Stimulated activated naive CD4-positive, alpha-beta T cell treated with Interleukin-2 at 50 U/mL for 16 hours (primary cell): ENCODE data around the gene SPTLC3.

ENCODE experiments used
- DNase-seq: peaks from one replicate; lab custom pipeline; 2025; lab: John Stamatoyannopoulos, UW

Gene SPTLC3

GRCh38 chr20:13186043-13186774 lies 177.4 kb downstream of the SPTLC3 start:
- no peak for DNase-seq

- DNase-seq: no peak
Observed at GRCh38 chr20:13187899-13188298, 179.1 kb downstream of the SPTLC3 start.

- DNase-seq: no peak
Observed at GRCh38 chr20:13199279-13199678, 190.5 kb downstream of the SPTLC3 start.

- DNase-seq: no peak
Observed at GRCh38 chr20:13200767-13201500, 192.2 kb downstream of the SPTLC3 start.

GRCh38 chr20:13202565-13202964 lies 193.8 kb downstream of the SPTLC3 start:
- DNase-seq: no peak

- DNase-seq: no peak
Observed at GRCh38 chr20:13205425-13205824, 196.7 kb downstream of the SPTLC3 start.

GRCh38 chr20:13205848-13206434 lies 197.2 kb downstream of the SPTLC3 start:
- no peak for DNase-seq

- DNase-seq: no peak
Observed at GRCh38 chr20:13207016-13207415, 198.2 kb downstream of the SPTLC3 start.

GRCh38 chr20:13211956-13212618 lies 203.3 kb downstream of the SPTLC3 start:
- DNase-seq: no peak

- DNase-seq: no peak
Observed at GRCh38 chr20:13212750-13213149, 204.0 kb downstream of the SPTLC3 start.

- DNase-seq: no peak
Observed at GRCh38 chr20:13213335-13213734, 204.6 kb downstream of the SPTLC3 start.

- DNase-seq: no peak
Observed at GRCh38 chr20:13216533-13216932, 207.8 kb downstream of the SPTLC3 start.
